Dermis blood vessel endothelial cell (primary cell): ENCODE data around the gene KLHL8. TPM values are rescaled to one million over a fixed set of nuclear protein-coding genes. Genes with fewer than 3 reads are reported as not detected.

ENCODE experiments used
- DNase-seq: peaks from one replicate; pipeline ENCODE4 v3.0.0; 2010
- total RNA-seq: library from RNA; depleted of rRNA; stranded (reverse); fragments of >200 nt; gene quantifications from 2 replicates; pipeline ENCODE4 v1.2.3, GENCODE V29; 2014

KLHL8 gene
- 11.9 and 17.3 TPM in 2 replicates for total RNA-seq

DNA sequence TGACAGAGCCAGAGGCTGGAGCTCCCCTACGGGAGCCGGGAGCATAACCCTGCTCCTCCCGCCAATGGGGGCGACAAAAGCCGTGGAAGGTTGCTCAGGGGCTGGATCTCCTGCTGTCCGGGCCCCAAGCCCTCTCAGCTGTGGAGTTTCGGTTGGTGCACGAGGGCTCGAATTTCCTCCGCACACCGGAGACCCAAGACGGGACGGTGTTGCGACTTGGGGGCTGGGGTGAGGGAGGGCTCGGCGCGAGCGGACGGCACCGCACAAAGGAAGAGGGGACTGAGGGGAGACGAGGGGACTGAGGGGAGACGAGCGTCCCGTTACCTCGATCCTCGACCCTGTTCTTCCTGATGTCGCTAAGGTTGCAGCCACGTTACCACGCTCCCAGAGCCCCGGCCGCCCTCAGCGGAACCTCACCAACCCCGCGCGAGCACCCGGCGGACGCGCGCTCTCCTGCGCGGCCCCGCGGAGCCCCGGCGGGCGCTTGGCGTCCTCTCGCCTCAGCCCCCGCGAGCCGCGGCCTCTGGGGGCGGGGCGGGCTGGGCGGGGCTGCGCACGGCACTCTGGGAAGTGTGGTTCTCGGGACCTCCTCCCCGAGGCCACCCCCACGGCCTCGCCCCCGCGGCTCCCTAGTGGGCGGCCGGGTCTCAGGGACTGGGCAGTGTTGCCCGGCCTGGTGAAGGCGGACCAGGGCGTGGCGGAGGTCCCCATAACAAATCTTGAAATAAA is at the start of gene KLHL8:
Gene KLHL8 (minus strand): TSS at position 525 of the 729 bp plus-strand sequence. CDS start 25,079 bp downstream, outside the sequence.
- peak; percentile 92 for DNase-seq

DNA sequence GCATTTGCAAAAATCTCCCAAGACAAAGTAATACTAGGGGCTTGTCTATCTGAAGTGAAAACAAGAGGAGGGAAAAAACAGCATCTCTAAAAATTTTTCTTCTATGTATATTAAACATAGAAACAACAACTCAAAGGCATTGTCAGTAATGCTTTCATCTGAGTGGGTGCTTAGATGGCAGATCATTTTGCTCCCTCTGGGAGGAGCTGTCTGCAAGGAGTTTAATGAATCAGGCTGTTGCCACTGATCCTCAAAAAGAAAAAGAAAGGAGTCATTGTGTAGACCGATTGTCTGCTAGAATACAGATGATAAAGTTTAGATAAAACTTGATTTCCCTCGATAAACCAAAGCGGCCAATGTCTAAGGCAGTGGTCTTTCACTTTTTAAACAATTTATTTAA is 49.7 kb upstream of the KLHL8 start:
- peak; percentile 56 for DNase-seq

DNA sequence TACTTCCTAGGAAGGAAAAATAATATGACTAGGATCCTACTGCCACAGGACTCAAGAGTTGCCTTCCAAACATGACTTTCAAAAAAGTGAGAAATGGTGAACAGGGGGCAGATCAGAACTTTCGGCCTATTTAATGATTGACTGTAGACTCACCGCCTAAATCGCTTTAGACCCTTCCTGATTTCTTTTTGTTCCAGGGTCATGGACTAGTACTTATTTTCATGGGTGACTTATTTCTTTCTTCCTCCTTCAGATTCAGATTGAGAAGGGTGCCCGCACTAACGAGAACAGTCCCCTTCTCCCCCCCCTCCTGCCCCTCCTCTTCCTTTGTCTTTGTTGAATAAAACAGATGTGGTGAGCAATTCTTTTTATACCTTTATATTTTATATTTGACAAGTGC is 48.0 kb upstream of the KLHL8 start:
- DNase-seq, result no peak

GRCh38 chr4:87266986-87267385 is 46.6 kb upstream of the KLHL8 start:
- DNase-seq, result no peak

GRCh38 chr4:87262886-87263285 is 42.5 kb upstream of the KLHL8 start:
- DNase-seq, result no peak

GRCh38 chr4:87260477-87260876 is 40.1 kb upstream of the KLHL8 start:
- no peak for DNase-seq

DNA sequence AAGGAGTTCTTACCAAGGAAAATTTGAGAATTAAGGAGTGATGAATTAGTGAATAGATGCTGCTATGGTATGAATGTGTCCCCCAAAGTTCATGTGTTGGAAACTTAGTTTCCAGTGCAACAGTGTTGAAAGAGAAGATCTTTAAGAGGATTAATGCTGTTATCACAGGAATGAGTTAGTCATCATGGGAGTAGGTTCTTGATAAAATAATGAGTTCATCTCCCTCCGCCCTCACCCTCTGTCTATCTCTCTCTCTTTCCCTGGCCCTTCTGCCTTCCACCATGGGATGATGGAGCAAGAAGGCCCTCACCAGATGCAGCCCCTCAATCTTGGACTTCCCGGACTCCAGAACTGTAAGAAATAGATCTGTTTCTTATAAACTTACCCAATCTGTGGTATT is 38.3 kb upstream of the KLHL8 start:
- DNase-seq, result no peak

DNA sequence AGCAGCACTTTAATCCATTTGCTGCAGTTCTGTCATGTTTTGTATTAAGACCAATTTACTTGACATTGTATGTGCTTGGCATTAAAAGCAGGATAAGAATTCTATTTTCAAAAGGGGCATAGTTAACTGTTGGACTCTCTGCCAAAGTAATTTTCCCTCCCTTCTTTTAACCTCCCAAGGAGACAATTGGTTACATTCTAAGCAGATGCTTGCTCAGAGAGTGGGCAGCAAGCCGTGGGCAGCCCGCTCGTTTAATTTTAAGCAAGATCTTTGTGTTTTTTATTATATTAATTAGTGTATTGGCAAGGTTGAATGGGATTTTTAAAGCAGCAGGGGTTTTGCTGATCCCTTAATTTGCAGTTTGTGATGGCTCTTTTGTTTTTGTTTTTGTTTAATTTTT is 37.1 kb upstream of the KLHL8 start:
- DNase-seq, result no peak

- DNase-seq, result no peak
These were observed 35.3 kb upstream of the KLHL8 start for GRCh38 chr4:87255755-87256154.

DNA sequence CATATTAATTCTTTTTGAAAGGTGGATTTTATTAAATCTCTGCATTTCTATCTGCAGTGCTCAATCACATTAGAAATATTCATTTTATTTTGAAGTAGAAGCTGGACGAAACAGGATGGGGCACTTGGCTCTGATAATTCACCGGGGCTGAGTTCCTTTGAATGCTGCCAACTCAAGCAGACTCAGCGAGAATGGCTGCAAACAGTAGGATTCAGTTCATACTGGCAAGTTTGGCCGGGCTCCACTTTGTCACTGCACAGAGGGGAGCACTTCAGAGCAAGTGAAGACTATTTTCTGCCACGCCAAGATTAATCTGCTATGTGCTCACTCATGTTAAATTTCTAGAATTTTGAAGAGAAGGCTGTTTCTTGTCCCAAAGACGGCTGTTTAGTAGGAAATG is 30.7 kb upstream of the KLHL8 start:
- DNase-seq, result peak; percentile 14

DNA sequence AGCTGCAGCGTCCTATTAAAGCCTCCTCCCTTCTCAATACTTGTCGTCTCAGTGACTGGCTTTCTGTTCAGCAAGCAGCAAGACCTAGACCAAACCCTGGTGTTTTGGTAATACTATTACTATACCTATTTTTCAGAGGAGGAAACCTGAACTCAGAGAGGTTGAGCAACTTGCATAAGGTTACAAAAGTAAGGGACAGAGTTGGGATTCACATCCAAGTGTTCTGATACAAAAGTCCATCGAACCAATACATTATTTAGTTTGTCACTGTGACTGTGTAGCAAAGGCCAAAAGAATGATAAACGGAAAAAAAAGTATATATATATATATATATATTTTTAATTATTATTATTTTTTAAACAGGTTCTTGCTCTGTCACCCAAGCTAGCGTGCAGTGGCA is 29.9 kb upstream of the KLHL8 start:
- no peak for DNase-seq

DNA sequence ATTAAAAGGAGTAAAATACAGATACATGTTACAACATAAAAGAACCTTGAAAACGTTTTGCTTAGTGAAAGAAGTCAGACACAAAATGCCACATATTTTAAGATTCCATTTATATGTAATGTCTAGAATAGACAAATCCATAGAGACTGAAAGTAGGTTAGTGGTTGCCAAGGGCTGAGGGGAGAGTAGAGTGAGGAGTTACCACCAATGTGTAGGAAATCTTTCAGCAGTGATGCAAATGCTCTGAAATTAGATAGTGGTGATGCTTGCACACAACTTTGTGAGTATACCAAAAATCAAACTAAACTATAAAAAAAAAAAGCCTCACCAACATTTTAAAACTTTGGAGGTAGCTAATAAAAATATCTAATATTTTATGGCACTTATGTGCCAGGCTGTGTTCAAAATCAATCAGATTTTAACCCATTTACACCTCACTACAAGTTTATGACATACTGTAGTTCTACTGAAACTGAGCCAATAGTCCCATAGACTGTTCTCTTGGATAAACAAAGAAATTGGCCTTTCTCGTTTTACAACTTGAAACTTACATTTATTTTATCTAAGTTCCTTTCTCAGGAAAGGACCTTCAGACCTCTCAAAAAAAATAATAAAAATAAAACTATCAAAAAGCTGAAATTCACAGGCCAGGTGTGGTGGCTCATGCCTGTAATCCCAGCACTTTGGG is 29.1 kb upstream of the KLHL8 start:
- no peak for DNase-seq

- DNase-seq, result no peak
These were observed 23.1 kb upstream of the KLHL8 start for GRCh38 chr4:87243426-87244053.

GRCh38 chr4:87241336-87241735 is 20.9 kb upstream of the KLHL8 start:
- DNase-seq, result no peak

GRCh38 chr4:87240341-87240740 is 19.9 kb upstream of the KLHL8 start:
- DNase-seq, result no peak

DNA sequence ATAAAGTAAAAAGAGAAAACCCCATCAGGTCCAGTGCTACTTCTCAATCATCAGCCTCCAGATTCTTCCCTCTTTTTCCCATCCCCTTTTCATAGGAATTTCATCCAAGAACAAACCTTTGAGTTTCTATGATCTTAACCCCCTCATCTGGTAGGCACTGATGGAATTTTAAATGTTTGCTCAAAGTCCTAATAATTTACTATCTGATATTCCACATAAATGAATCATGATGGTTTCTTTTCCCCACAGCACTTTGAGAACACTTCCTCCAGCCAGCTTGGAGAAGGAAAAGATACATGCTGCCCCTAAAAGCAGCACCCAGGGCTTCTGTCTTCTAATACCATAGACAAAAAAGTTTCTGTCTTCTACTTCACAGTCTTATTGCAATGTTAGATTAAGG is 19.4 kb upstream of the KLHL8 start:
- DNase-seq, result no peak

- DNase-seq, result no peak
These were observed 18.8 kb upstream of the KLHL8 start for GRCh38 chr4:87239194-87239593.

- DNase-seq, result no peak
These were observed 16.4 kb upstream of the KLHL8 start for GRCh38 chr4:87236861-87237260.

GRCh38 chr4:87235020-87235671 is 14.7 kb upstream of the KLHL8 start:
- no peak for DNase-seq

- no peak for DNase-seq
These were observed 11.8 kb upstream of the KLHL8 start for GRCh38 chr4:87232216-87232615.

- no peak for DNase-seq
These were observed 10.4 kb upstream of the KLHL8 start for GRCh38 chr4:87230806-87231205.

GRCh38 chr4:87229979-87230378 is 9.6 kb upstream of the KLHL8 start:
- DNase-seq, result no peak

DNA sequence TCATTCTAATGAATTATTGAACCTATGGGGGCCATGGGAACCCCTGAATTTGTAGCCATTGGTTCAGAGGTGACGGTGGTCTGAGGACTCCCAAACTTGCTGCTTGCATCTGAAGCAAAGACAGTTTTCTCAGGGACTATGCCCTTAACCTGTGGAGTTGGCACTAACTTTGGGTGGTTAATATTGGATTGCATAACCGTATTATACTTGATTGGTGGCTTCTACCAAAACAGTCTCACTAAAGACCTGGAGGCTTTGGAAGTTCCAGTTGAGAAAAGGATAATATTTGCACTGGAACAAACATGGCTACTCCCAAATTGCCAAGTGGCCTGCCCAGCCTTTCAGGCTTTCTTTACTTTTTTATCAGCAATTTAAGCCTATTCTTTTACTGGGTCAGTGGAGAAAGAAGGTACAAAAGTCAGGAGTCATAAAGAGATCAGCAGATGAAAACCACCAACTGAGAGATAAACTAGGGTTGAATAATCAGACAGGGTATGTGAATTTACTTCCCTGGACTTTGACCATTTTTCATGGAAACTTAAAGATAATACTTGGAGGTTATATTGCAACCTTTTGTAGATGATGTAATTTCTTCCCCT is 7.9 kb upstream of the KLHL8 start:
- no peak for DNase-seq
